OCI-M2 (cell line): ENCODE data around the gene OMG.
"Not testable (repeated sequence)": the region's sequence is repeated elsewhere in the genome, so short reads cannot be mapped to it uniquely, and the experiment has no call there.

Source experiments
- DNase-seq: peaks from one replicate; lab custom pipeline; 2025; ENCODE audit not compliant: unreplicated experiment; lab: John Stamatoyannopoulos, UW

OMG gene

DNA sequence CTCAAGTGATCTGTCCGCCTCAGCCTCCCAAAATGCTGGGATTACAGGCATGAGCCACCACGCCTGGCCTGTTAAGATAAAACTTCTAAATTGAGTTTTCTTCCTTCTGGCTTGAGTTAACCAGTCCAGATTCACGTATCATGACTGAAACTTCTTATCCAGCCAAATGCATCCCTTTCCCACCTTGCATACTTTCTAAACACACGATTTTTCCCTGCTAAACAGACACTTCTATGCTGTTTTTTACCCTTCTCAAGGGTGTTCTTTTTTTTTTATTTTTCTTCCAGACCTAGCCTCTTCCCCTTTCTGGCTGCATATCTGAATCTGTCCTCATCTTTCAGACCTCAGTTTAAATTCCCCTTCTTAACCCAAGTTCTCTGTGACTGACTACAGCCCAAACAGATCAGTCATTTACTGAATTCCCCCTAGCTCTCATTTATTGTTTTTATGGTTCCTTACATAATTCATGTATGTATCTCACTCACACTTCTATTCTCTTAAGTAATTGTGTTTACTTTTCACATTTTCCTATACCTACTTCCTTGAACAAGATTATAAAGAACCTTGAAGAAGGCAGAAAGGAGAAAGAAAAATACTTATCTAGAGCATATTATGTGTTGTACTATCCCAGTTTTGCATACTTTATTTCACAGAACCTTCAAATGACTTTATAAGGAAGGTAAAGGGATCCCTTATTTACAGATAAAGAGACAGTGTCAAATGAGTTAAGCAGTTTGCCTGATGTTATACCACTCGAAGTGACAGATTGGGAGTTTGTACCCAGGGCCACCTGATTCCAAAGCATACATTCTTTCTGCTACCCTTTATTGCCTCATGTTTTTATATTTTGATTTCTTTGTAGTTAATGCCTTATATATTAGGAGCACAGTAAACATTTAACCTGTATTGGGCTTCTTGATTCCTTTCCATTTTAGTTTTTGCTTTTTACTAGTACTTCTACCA is 11.6 kb upstream of the OMG start:
- no peak for DNase-seq

DNA sequence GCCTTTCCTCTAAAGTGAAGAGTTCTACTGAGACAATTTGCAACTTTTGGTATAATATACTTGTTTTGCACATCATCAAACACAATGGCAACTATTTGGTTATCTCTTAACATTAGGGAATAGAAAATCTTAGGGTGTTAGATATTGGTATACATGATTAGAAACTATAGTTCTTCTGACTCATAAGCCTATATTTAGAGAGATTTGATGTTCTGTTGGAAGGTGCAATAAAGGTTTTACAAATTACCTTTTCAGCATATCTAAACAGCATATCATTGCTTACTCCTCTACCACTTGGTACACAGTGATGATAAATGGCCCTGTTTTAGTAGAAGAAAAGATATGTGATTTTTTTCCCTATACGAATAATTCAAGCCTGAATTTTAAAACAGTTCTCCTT is 10.6 kb upstream of the OMG start:
- no peak for DNase-seq

DNA sequence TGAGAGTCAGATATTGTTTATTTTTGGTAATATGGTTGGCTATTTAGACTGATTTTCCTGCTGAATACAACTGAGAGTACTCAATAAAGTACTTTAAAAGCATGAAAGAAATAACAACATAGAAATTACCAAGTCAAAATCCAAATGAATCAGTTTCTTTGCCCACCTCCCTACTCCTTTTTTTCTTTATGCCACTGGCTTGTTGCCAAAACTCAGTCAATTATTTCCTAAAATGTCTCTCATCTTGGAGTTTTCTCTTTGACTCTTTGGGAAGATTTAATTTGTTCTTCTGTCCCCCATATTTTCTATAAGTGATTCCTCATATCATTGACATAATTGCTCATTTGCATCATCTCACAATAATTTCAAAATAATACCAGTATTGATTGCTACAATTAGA is 2.6 kb upstream of the OMG start:
- no peak for DNase-seq

DNA sequence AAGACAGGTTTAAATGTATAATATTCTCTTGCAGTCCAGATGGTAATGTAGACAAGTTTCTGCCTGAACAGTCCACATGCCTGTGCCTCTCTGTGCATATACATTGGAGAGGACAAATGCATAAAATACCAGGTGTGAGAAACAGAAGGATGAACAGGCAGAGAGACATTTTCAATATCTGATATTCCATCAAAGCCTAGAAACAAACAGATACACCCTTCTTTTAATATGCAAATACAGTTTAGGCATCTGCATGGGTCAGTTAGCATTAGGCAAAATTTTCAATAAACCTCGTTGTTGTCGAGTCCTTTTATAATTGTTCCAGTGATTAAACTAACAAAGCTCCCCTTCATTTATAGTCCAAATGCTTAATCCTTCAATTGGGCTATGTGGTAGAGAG is 897 bp downstream of the OMG start:
- no peak for DNase-seq

DNA sequence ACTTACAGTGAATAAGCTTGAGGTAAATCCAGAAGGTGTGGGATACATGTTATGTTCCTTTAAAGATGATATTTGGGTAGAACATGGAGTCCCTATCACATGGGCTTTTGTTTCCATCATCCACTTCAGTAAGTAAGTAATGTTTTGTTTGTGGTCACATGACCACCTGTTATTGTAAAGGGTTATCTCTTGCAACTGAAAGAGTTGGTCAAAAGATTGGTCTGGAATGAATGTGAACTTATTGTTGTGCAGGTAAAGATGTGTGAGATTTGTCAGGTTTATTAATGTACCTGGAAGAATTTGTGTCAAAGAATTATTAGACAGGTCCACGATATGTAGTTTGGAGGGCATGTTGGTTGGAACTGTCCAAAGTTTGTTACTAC is 1.6 kb downstream of the OMG start:
- no peak for DNase-seq

DNA sequence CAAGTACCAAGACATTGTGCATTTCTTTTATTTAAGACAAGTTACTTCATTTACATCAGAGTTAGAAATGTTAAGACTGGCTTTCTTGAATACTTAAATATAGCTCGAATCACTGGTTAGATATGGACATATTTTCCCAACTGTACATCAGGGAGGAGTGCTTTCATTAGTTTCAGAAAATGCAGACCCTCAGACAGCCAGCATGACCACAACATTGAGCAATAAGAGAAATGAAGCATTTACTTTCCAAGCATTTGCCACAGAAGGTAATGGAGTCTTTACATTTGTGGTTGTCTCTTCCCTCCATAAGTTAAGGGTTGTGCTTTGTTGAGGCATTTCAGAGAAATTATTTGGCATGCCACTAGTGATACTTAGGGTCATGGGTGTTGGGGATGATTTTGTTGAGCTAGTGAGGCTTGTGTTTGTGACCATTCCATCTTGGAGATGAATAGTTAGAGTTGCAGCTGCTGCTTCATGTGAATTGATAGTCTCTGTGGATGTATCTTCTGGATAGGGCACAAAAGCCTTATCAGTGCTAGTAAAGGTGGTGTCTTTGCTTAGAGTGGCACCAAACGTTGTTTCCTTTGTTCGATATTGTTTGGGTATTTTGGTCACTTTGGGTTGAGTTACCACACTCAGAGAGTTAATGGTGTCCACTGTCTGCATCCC is 2.1 kb downstream of the OMG start:
- no peak for DNase-seq

DNA sequence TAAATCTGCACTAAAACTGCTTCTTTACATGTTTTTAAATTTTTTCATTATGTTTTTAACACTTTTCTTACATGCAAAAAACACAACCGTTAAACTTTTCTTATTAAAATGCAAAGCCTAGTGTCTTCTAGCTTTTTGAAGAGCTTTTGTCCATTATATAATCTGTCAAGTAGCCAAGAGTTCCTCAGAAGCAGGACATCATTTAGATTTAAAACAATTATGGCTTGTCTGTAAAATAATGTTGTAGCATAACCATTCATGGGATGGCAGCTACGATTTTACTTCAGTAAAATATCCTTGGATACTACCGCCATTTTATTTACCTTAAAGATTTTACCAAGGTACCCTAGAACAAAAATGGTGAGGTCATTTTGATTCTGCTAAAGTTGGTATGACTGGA is 2.8 kb downstream of the OMG start:
- DNase-seq = no peak

DNA sequence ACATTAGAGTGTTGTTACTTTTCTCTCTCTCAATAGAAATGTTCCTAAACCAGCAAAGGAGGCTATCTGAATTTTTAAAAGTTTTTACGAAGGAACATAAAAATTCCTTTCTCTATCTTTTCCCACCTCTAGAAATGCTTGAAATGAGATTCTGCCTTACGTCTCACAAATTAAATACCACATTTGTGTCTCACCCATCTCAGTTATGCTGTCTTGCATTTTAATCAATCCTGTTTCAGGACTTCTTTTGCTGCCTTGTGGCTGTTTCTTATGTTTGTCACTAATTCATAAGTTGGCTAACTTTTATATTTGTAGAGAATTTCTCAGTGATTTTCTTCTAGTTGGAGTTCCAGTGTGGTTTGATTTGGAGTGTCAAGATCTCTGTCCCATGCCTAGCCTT is 3.5 kb downstream of the OMG start:
- no peak for DNase-seq

DNA sequence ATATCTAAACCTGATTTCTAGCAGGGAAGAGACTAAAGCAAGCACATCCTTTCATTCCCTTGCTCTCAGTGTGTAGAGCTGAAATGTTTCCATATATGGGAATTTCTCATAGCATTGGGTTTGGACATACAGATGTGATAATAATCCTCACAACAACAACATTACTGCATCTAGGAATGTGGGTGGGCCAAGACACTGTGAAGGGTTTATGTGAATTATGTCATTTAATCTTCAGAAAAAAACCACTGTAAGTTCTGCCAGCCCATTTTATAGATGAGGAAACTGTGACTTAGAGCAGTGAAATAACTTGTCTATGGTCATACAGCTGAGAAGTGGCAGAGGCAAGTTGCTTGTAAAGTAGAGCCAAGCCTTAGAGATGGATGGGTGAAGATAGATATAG is 5.2 kb downstream of the OMG start:
- DNase-seq = no peak

DNA sequence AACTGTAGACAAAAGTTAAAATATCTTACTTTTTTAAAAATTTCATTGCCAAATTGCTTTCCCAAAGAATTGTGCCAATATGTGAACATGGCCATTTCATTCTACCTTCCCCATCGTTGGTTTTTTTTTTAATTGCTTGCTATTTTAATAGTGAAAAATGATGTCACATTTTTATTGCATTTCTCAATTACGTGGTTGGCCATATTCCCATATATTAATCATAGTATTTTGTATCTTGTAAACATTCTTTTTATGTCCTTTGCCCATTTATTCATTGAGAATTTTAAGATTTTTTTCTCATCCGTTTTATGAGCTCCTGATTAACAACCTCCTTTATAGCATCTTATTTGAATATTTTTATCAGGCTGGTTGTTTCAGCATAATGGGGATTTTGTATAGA is 7.2 kb downstream of the OMG start:
- DNase-seq = no peak

DNA sequence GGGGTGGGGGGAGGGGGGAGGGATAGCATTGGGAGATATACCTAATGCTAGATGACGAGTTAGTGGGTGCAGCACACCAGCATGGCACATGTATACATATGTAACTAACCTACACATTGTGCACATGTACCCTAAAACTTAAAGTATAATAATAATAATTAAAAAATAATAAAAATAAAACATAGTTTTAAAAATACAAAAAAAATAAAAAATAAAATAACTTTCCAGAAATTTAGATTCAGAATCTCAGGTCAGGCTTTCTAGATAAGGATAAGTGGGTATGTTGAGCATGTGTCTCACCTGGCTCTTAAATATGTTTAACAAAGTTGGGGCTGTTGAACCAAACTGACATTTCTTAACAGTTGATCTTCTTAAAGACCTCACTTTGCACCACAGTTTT is 9.1 kb downstream of the OMG start:
- not testable (repeated sequence) for DNase-seq

DNA sequence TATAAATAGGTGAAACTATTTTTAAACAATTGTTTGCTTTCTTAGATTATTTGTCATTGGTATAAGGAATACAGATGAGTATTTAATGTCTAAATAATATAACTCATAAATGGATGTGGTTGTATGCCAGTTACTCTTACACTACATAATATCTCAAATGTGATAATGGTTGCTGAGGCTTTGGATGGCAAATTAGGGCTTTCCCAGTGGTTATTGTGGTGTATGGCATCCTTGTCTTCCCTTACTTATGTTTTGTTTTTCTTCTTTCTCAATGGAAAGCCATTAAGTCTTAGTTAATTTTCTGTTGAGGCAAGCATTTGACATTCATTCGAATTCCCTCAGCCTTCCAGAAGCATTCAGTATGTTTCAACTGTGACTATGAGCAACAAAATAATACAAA is 10.5 kb downstream of the OMG start:
- DNase-seq = no peak

DNA sequence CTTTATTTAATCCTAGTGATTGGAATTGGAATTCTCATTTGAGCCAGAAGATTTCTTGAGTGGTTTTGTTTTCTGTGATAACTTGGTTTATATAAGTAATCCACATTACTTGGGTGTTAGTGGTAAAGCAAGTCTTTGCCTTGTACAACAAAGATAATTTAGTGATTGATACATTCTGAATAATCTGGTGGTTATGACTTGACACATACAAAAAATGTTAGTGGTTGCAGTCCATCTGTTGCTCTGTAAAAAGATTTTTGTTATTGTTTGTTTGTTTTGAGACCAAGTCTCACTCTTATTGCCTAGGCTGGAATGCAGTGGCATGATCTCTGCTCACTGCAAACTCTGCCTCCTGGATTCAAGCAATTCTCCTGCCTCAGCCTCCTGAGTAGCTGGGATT is 13.2 kb downstream of the OMG start:
- DNase-seq = no peak

DNA sequence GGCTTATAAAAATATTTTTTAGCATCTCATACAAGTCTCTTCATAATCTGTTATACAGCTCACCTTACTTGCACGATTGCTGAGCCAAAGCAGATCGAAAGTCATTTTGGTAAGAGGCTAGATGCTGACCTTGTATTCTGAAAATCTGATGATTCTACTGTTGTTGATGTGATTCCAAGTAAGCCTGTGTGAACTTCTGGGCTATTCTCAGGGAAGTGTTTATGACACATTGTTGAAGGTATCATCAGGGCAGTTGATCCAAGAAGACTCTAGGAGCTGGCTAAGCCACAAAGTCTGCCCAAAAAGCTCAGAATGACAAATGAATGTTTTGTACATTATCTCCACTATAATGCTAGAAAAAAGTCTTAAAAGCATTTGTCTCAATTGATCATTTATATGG is 16.0 kb downstream of the OMG start:
- no peak for DNase-seq

DNA sequence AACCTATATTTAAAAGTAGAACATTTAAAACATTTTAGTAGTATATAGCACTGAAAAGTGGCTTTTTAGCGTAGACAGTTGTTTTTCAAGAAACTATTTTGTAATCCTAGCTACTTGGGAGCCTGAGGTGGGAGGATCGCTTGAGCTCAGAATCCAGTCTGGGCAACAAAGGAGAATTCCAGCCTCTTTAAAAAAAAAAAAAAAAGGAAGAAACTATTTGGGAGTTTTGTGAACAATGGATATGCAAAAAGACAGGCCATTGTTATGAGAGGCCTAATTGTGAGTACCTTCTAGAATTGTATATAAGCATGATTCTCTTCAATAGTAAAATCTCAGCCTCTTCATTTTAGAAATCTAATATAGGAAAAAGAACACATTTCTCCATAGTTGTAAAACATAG is 17.6 kb downstream of the OMG start:
- DNase-seq = no peak

DNA sequence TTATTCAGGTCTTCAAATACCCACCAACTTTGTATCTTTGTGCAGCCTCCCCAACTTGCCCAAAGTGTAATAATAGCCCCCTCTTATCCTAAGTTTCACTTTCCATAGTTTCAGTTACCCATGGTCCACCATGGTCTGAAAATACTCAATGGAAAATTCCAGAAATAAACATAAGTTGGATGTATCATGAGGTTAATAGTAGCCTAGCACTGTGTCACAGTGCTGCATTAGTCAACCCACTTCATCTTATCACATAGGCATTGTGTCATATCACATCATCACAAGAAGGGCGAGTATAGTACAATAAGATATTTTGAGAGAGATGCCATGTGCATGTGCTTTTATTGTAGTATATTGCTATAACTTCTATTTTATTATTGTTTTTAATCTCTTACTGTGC is 21.9 kb downstream of the OMG start:
- DNase-seq = no peak

DNA sequence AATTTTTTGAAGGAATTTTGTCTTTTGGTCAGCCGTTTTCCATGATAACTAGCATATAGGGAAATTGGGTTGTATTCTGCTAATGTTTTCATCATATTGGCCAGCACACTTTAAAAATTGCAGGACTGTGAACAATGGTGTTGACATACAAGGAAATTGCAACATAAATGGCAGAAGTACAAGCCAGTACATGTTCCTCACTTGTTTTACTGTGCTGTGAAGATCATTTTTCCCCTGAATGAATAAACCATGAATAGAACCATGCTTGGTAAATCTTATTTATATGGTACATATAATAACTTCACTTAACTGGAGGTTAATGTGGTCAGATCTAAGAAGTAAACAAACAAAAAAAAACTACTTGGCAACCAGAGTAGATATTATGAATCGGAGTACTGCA is 22.8 kb downstream of the OMG start:
- DNase-seq = no peak

DNA sequence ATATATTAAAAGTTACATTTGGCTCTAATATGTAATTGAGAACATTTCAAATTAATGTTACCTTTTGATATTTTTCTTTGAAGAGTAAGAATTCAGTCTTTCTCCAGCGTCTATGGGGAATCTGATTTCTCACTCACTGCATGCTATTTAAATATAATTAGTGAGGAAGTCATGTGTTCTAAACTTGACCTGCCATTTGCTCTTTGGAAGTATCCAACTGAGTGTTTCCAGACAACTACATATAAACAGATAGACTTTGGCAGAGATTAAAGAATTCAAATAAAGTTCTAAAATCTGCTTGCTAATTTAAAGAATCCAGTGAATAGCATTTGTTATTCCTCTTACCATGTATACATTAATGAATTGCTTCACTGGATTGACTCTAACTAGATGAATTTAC is 23.5 kb downstream of the OMG start:
- no peak for DNase-seq

DNA sequence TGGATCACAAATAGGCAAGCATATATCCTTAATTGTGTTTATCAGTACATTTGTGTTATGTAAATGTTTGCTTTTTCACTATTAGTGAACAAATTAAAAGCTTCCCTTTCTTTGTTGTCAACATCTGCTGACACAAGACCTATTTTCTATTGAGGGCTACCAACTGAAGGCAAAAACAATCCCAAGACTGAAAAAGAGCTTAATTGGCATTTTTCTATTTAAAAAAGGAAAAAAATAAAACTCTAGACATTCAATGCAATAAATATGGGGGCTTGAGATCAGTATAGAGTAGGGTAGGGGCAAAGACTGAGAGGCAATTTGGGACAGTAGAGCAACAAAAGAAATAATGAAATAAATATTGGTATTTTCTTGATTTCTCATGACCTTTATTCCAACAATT is 24.2 kb downstream of the OMG start:
- DNase-seq = no peak

DNA sequence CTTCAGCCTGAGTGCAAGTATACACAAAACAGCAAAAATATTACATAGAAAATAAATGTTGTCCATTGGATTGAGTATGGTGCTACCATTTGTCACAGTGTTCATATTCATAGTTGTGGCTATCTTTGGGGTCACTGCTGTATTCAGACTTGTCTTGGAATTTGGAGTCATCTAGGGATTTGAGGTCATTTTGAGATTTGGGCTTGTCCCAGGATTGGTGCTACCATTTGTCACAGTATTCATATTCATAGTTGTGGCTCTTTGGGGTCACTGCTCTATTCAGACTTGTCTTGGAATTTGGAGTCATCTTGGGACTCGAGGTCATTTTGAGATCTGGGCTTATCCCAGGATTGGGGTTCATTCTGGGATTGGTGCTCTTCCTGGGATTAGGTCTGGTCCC is 24.8 kb downstream of the OMG start:
- no peak for DNase-seq

DNA sequence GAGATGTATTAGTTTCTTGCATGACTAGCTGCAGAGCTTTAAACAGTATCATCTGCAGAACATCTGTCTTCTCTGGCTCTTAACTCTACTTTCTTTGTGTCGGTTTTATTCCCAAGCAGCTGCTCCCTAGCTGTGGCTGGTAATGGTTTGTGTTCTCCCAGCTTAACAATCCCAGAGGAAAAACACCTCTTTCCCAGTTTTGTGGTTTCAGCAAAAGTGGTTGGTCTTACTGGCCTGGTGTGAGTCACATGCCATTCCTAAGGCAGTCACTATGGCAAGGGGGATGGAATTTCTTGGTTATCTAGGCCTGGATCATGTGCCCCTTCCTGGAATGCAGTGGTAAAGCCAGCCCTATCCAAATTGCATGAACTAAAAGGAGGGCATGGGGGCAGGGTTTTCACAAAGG is 27.5 kb downstream of the OMG start:
- no peak for DNase-seq

DNA sequence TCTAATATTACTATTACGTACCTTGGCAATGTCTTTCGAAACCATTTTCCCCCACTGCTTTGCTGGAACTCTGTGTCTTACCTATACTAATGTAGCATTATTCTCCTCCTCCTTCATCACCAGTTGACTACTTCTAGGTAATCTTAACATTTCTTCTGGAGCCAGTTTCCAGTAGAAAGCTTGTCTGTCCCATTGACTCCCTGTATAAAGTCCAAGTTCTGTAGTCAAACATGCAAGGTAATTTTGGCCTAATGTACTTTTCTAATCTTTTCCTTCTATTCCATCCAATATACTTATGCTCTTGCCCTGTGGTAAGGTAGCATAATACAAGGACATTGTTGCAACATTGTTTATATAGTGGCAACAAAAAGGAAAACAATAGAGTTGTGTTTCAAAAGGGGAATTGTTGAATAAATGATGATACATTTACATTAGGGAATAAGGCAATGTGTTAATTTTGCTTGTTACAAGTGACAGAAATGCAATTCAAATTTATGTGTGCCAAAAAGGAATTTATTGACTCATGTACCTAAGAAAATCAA is 27.9 kb downstream of the OMG start:
- DNase-seq = no peak
